COR-L47 (cell line): ENCODE measurements around the gene ADARB2.
"Not testable (repeated sequence)": the region's sequence is repeated elsewhere in the genome, so short reads cannot be mapped to it uniquely, and the experiment has no call there.

Source experiments
- DNase-seq: peaks from one replicate; lab custom pipeline; 2025; lab: John Stamatoyannopoulos, UW

The ADARB2 gene

DNA sequence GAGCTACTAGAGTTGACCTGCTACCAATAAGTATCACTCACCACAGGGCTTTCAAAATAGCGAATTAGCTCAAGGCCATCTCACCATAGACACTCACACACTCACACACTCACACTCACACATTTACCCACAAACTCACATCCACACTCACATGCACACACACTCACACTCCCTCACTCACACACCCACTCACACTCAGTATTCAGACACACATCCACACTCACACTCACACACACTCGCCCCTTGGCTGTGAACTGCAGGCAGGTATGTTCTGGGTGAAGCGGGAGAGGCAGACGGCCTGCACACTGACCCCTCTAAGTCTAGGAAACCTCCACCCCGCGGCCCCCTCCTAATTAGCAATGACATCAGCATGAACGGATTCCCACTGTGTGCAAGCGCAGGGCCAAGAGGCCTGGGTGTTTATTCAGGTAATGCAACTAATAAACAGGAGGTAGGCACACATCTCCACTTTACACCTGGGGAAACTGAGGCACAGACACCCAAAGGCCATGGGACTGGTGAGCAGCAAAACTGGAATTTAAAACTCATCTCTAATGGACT, 94.6 kb downstream of the ADARB2 start:
- DNase-seq: no peak

- DNase-seq: no peak
Measured at GRCh38 chr10:1641402-1641801, 95.9 kb downstream of the ADARB2 start.

DNA sequence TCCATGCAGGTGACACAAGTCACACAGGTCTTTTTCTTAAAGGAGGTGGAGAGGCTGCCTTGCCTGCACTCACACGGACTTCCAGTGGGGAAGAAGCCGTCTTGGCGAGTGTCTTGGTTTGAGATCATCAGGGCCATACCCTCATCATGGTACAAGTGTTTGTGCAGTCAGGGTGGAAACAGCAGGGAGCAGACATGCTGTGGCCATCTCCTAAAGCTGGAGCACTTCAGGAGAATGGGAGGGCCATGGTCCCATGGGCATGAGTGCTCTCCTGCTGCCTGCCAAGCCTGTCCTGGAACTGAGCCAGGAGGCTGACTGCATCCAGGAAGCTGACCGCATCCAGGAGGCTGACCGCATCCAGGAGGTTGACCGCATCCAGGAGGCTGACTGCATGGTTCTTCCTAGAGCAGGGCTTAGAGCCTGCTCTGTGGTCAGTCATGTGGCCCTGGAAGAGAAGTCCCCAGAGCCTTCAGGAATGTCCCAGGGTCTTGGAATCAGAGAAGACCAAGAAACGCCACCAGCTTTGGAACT, 98.4 kb downstream of the ADARB2 start:
- no peak for DNase-seq

DNA sequence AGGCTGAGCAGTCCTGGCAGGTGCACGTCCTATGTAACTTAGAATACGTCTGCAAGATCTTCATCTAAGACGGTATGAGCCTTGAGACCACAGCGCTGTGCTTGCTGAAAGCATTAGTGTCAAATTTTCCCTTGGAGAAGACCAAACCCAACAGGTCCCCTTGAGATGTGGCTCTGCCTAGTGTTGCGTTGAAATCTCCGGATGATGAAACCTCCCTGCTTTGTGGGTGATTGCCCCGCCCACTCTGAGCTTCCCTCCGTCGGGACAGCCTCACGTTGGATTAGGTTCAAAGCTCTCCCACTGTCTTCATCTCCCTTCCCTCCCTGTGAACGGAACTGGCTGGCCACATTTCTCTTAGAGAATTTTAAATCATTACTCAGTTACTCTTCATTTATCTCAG, 102.0 kb downstream of the ADARB2 start:
- no peak for DNase-seq

- DNase-seq: no peak
Measured at GRCh38 chr10:1634239-1634638, 103.1 kb downstream of the ADARB2 start.

- DNase-seq: no peak
Measured at GRCh38 chr10:1633783-1634182, 103.5 kb downstream of the ADARB2 start.

DNA sequence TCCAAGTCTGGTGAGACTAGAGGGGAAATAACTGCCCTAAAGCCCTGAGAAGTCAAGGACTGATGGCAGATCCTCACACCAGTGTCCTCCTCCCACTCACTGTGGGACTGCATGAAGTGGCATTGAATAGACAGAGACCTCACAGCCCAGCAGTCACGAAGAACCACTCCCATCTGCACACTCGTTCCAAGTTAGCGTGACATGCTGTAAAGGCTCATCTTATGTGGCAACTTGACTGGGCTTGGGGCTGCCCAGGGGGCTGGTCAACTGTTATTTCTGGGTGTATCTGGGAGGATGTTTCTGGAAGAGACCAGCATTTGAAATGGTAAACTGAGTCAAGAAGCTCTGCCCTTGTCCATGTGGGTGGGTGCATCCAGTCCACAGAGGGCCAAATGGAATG, 104.7 kb downstream of the ADARB2 start:
- DNase-seq: no peak

DNA sequence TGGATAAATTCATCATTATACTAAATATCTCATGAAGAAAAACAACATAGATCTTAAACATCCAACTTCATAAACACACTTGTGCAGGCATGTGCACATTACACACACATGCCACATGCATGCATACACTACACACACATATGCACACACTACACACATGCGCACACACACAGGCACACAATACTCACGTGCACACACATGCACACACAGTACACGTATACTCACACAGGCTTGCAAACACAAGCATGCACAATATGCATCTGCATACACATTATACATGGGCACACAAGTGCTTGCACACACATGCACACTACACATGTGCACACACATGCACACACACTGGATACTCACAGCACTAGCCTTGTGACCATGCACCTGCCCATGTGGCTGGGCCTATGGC, 105.2 kb downstream of the ADARB2 start:
- DNase-seq: no peak

GRCh38 chr10:1631282-1631681, 106.0 kb downstream of the ADARB2 start:
- no peak for DNase-seq

DNA sequence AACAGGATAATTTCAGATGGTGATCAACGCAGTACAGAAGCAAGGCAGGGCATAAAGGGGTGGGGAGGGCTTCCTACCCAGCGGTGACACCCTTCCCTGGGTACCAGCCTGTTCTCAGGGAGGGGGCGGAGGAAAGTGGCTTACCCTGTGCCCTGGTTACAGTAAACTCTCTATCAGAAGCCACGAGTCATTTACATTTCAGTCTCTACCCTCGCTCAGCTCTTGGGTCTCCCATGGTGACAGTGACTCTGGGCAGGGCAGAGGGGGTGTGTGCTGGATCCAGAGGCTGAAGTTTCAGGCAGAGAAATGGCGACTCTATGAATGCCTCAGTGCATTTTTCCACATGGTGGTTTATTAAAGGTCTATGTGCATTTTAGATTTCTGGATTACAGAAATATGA, 107.0 kb downstream of the ADARB2 start:
- no peak for DNase-seq

- no peak for DNase-seq
Measured at GRCh38 chr10:1629326-1630198, 107.8 kb downstream of the ADARB2 start.

GRCh38 chr10:1628757-1629156, 108.6 kb downstream of the ADARB2 start:
- no peak for DNase-seq

DNA sequence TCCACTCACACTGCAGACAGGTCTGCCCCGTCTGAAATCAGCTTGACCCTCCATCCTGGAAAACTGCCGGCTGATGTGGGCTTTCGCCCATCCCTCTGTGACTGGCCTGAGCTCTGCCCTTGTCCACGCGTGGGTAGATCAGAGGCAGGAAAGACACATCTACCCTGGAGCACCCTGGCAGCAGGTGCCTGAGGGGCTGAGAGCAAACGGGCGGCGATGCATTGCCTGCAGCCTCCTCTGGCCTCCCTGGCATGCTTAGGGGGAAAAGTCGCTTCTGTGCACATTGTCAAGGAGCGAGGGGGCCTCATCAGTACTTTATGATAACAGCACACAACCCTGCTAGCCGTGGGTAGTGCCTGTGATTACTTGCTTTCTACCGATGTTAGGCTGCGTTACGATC, 109.4 kb downstream of the ADARB2 start:
- no peak for DNase-seq

DNA sequence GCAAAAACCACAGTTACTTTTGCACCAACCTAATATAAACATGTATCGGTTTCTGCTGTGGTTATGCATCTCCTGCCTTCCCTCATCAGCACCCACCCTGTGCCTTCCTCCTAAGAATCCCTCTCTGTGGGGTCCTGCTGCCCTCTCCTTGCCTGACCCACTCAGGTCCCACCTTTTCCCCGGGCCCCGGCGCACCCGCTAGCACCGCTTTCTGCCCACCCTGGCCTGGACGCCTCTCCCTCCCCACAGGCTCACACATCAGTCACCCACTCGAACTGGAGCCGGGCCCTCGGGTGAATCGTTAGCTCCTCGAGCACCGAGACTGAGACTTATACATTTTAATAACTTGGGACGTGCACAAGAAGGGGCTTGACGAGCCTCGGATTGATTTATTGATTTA, 110.5 kb downstream of the ADARB2 start:
- DNase-seq: no peak

DNA sequence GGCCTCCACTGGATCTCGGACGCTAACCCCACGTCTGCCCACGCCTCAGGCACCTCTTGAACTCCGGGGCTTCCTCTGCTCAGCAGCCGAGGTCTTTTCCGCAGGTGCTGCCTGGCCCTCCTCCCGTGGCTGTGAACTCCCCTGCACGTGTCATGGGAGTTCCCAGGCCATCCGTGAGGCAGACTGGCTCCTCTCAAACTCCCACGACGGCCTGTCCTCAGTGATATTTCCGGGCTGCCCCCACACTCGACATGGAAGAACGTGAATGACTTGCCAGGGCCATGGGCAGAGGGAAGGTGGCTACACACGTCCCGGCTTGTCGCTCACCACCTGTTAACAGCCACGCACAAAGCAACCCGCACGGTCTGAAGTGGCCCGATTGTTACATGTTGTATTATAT, 110.9 kb downstream of the ADARB2 start:
- no peak for DNase-seq

DNA sequence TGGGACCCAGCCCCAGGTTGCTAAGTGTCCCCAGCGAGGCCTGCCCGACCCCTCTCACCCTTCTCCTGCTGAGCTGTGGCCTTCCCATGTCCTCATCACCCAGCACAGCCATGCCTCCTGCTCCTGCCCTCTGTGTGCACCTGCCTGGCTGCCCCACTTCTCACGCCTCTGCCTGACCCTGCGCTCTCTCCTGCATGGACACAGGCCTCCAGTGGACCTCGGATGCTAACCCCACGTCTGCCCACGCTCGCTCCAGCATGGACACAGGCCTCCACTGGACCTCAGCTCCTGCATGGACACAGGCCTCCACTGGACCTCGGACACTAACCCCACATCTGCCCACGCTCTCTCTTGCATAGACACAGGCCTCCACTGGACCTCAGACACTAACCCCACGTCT, 111.6 kb downstream of the ADARB2 start:
- no peak for DNase-seq

- DNase-seq: no peak
Measured at GRCh38 chr10:1625079-1625478, 112.2 kb downstream of the ADARB2 start.

DNA sequence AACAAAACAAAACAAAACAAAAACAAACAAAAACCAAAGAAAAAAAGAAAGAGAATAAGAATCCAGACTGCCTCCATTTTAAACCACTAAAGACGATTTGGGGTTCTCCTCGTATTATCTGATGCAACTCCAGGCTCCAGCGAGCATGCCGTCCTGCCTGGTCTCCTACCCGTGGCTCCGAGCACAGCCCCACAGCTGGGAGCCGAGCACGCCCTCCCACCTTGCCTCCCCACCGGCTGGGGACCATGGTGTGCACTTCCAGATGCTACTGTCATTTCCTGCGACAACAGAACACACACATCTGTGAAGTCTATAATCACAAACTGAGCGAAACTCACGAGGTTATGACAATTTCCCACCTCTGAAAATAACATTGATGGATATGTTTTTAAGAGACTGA, 113.1 kb downstream of the ADARB2 start:
- DNase-seq: no peak

DNA sequence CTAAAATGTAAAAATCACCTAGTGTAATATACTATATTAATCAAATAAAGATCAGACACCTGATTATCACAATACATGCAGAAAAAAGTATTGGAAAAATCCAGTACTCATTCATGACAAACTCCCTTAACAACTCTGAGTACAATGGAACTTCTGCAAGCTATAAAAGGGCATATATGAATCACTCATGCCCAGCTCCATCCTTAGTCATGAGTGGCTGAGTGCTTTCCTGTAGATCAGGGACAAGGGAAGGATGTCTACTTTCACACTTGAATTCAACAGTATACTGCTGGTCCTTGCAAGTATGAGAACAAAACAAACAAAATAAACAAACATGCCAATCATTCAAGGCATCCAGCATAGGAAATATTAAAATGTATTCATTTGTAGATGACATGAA, 116.5 kb downstream of the ADARB2 start:
- DNase-seq: no peak

DNA sequence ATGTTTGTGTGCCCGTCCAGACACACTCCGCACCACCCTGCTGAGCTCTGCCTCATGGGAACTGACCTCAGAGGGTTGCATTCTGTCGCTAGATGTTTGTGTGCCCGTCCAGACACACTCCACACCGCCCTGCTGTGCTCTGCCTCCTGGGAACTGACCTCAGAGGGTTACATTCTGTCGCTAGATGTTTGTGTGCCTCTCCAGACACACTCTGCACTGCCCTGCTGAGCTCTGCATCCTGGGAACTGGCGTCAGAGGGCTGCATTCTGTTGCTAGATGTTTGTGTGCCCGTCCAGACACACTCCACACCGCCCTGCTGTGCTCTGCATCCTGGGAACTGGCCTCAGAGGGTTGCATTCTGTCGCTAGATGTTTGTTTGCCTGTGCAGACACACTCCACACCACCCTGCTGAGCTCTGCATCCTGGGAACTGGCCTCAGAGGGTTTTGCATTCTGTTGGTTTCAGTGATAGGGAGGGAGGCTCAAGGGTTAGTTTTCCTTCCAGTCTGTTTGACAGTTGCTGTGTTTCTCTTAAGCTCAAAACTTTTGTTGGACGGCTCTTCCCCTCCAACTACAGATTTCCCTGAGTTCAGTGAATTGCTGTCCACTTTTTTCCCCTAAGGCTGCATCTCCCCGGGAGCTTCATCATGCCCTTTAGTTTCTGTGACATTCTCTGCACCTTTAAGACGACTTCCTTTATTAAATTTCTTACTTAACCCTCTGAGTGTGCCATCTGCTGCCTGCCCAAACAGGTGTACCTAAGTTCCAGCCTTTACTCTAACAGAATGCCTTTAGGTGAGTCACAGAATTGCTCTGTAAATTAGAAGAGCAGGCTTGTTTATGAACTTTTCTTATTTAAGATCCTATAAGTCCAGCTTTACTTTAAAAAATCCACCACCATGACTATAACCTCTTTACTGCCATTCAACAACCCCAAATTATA, 119.7 kb downstream of the ADARB2 start:
- DNase-seq: not testable (repeated sequence)

- not testable (repeated sequence) for DNase-seq
Measured at GRCh38 chr10:1616701-1617100, 120.6 kb downstream of the ADARB2 start.

DNA sequence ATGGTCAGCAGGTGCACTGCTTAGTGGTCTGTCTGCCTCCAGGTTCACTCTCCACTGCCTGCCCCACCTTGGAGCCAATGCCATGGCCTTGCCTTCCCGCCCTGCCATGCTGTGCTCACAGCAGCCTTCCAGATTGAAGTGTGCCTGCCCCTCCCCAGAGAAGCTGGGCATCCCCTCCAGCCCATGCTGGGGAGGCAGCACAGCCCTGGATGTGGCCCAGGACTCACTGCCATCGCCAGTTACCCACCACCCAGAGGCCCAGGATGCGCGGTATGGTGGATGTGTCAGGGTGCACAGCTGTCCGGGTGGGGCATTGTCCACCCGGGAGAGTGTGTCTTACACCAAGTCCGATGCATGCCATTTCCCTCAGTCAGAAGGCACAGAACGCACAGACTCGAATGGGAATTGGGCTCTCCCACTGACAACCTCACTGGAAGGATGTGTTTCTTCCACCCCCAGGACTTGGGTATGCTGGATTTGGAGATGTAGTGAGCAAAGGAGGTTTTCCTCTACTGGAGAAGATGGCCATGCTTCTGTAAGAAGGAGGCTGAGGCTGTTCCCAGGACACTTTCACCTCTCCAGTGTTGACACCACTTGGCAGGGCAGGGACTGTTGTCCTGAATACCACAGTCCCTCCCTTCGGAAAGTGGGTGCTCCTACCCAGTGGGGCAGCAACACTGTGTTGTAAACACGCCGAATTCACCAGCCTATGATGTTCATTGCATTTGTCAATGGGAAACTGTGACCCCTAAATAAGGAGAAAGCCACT, 122.0 kb downstream of the ADARB2 start:
- DNase-seq: no peak
